Small intestine (tissue), 4 donors: Measurements from ENCODE around the gene PCDHB12. TPM values are rescaled to one million over a fixed set of nuclear protein-coding genes. Genes with fewer than 3 reads are reported as not detected.

Experiments
- polyA plus RNA-seq, 4 donors: library from polyadenylated mRNA; stranded (reverse) in 3 of 4; unstranded in 1 of 4; fragments of 200-250 nt in 3 of 4; fragments of 120-200 nt in 1 of 4; gene quantifications; one replicate each; pipeline versions ENCODE4 v1.2.1 to v1.2.3, GENCODE V29; 2013
- donor health status: healthy with polysubstance abuse.
- donor health status: Bipolar disorder and iron deficiency.
- donor health status: healthy.

PCDHB12 gene
- polyA plus RNA-seq, 4 donors, result 0.46 to 0.71 TPM; not detected in 2

Other genes starting within 250 kb of the PCDHB12 start
- gene PCDHAC2, start 242.2 kb upstream of the PCDHB12 start, polyA plus RNA-seq, result under 1 TPM in 2 of 4 donors, not detected in 2; 0.22 to 0.72 TPM
- gene PCDHB1, start 157.3 kb upstream of the PCDHB12 start, polyA plus RNA-seq, result under 1 TPM in 2 of 4 donors, not detected in 2; 0.03 to 0.04 TPM
- under 1 TPM in 3 of 4 donors, not detected in 1; 0.27 to 0.98 (median 0.72) TPM for gene PCDHB2, start 114.1 kb upstream of the PCDHB12 start, polyA plus RNA-seq
- gene PCDHB3, start 108.2 kb upstream of the PCDHB12 start, polyA plus RNA-seq, result under 1 TPM in 2 of 4 donors, not detected in 2; 0.31 to 0.68 TPM
- gene PCDHB4, start 86.9 kb upstream of the PCDHB12 start, polyA plus RNA-seq, result under 1 TPM in 2 of 4 donors, not detected in 2; 0.64 to 0.96 TPM
- gene PCDHB5, start 73.5 kb upstream of the PCDHB12 start, polyA plus RNA-seq, result under 1 TPM in 2 of 4 donors, not detected in 2; 0.91 to 0.99 TPM
- gene PCDHB6, start 58.7 kb upstream of the PCDHB12 start, polyA plus RNA-seq, result under 1 TPM in 2 of 4 donors, not detected in 2; 0.13 to 0.52 TPM
- 1 to 10 TPM in 1 of 4 donors, under 1 TPM in 2, not detected in 1; 0.27 to 1.1 (median 0.36) TPM for gene PCDHB7, start 36.1 kb upstream of the PCDHB12 start, polyA plus RNA-seq
- gene PCDHB8, start 30.9 kb upstream of the PCDHB12 start, polyA plus RNA-seq, result under 1 TPM in 2 of 4 donors, not detected in 2; 0.18 to 0.49 TPM
- gene PCDHB16, start 26.3 kb upstream of the PCDHB12 start, polyA plus RNA-seq, result under 1 TPM in 2 of 4 donors, not detected in 2; 0.37 to 0.65 TPM
- gene PCDHB9, start 21.6 kb upstream of the PCDHB12 start, polyA plus RNA-seq, result under 1 TPM in 2 of 4 donors, not detected in 2; 0.34 to 0.44 TPM
- gene PCDHB10, start 16.4 kb upstream of the PCDHB12 start, polyA plus RNA-seq, result 1 to 10 TPM in 2 of 4 donors, not detected in 2; 1.1 to 1.3 TPM
- gene PCDHB11, start 9.1 kb upstream of the PCDHB12 start, polyA plus RNA-seq, result under 1 TPM in 2 of 4 donors, not detected in 2; 0.27 to 0.65 TPM
- gene PCDHB13, start 5.2 kb downstream of the PCDHB12 start, polyA plus RNA-seq, result under 1 TPM in 2 of 4 donors, not detected in 2; 0.49 to 0.71 TPM
- gene PCDHB14, start 14.6 kb downstream of the PCDHB12 start, polyA plus RNA-seq, result 1 to 10 TPM in 1 of 4 donors, under 1 TPM in 1, not detected in 2; 0.81 to 1.5 TPM
- 1 to 10 TPM in 2 of 4 donors, under 1 TPM in 2; 0.22 to 1.7 (median 0.65) TPM for gene PCDHB15, start 36.7 kb downstream of the PCDHB12 start, polyA plus RNA-seq
- under 1 TPM in 3 of 4 donors, not detected in 1; 0.12 to 0.45 (median 0.15) TPM for gene SLC25A2, start 95.3 kb downstream of the PCDHB12 start, polyA plus RNA-seq
- gene TAF7, start 112.1 kb downstream of the PCDHB12 start, polyA plus RNA-seq, result 10 to 100 TPM; 58.8 to 91.9 (median 66.1) TPM
- under 1 TPM in 3 of 4 donors, not detected in 1; 0.10 to 0.27 (median 0.13) TPM for gene PCDHGA1, start 121.8 kb downstream of the PCDHB12 start, polyA plus RNA-seq
- under 1 TPM in 3 of 4 donors, not detected in 1; 0.27 to 0.81 (median 0.64) TPM for gene PCDHGA2, start 130.0 kb downstream of the PCDHB12 start, polyA plus RNA-seq
- under 1 TPM in 2 of 4 donors, not detected in 2; 0.24 to 0.49 TPM for gene PCDHGA3, start 135.1 kb downstream of the PCDHB12 start, polyA plus RNA-seq
- under 1 TPM in 2 of 4 donors, not detected in 2; 0.19 to 0.21 TPM for gene PCDHGB1, start 141.4 kb downstream of the PCDHB12 start, polyA plus RNA-seq
- gene PCDHGA4, start 146.3 kb downstream of the PCDHB12 start, polyA plus RNA-seq, result under 1 TPM in 2 of 4 donors, not detected in 2; 0.31 to 0.43 TPM
- gene PCDHGB2, start 151.3 kb downstream of the PCDHB12 start, polyA plus RNA-seq, result under 1 TPM in 2 of 4 donors, not detected in 2; 0.37 to 0.68 TPM
- gene PCDHGA5, start 155.4 kb downstream of the PCDHB12 start, polyA plus RNA-seq, result under 1 TPM in 2 of 4 donors, not detected in 2; 0.43 to 0.68 TPM
- gene PCDHGB3, start 161.5 kb downstream of the PCDHB12 start, polyA plus RNA-seq, result under 1 TPM in 2 of 4 donors, not detected in 2; 0.31 to 0.43 TPM
- 1 to 10 TPM in 1 of 4 donors, under 1 TPM in 1, not detected in 2; 0.72 to 1.0 TPM for gene PCDHGA6, start 165.2 kb downstream of the PCDHB12 start, polyA plus RNA-seq
- gene PCDHGA7, start 174.0 kb downstream of the PCDHB12 start, polyA plus RNA-seq, result under 1 TPM in 2 of 4 donors, not detected in 2; 0.30 to 0.32 TPM
- under 1 TPM in 2 of 4 donors, not detected in 2; 0.75 to 0.77 TPM for gene PCDHGB4, start 179.0 kb downstream of the PCDHB12 start, polyA plus RNA-seq
- under 1 TPM in 2 of 4 donors, not detected in 2; 0.10 to 0.15 TPM for gene PCDHGA8, start 183.9 kb downstream of the PCDHB12 start, polyA plus RNA-seq
- 1 to 10 TPM in 2 of 4 donors, under 1 TPM in 1, not detected in 1; 0.27 to 1.6 (median 1.2) TPM for gene PCDHGB5, start 189.2 kb downstream of the PCDHB12 start, polyA plus RNA-seq
- gene PCDHGA9, start 194.1 kb downstream of the PCDHB12 start, polyA plus RNA-seq, result 1 to 10 TPM in 1 of 4 donors, under 1 TPM in 1, not detected in 2; 0.75 to 1.0 TPM
- 1 to 10 TPM in 2 of 4 donors, not detected in 2; 1.3 to 1.4 TPM for gene PCDHGB6, start 199.3 kb downstream of the PCDHB12 start, polyA plus RNA-seq
- gene PCDHGA10, start 204.3 kb downstream of the PCDHB12 start, polyA plus RNA-seq, result 1 to 10 TPM in 2 of 4 donors, under 1 TPM in 1, not detected in 1; 0.27 to 2.2 (median 1.2) TPM
- gene PCDHGB7, start 209.0 kb downstream of the PCDHB12 start, polyA plus RNA-seq, result 1 to 10 TPM in 2 of 4 donors, not detected in 2; 1.8 to 2.8 TPM
- 1 to 10 TPM in 1 of 4 donors, under 1 TPM in 1, not detected in 2; 0.81 to 1.0 TPM for gene PCDHGA11, start 212.3 kb downstream of the PCDHB12 start, polyA plus RNA-seq
- gene PCDHGA12, start 221.8 kb downstream of the PCDHB12 start, polyA plus RNA-seq, result 1 to 10 TPM in 1 of 4 donors, under 1 TPM in 2, not detected in 1; 0.41 to 1.5 (median 0.54) TPM